ENCODE results near the gene RDH5. TPM values are rescaled to one million over a fixed set of nuclear protein-coding genes. Genes with fewer than 3 reads are reported as not detected.

The RDH5 gene
- total and polyA plus RNA-seq, 8 donors = 1.3 to 12.6 (median 3.4) TPM

DNA sequence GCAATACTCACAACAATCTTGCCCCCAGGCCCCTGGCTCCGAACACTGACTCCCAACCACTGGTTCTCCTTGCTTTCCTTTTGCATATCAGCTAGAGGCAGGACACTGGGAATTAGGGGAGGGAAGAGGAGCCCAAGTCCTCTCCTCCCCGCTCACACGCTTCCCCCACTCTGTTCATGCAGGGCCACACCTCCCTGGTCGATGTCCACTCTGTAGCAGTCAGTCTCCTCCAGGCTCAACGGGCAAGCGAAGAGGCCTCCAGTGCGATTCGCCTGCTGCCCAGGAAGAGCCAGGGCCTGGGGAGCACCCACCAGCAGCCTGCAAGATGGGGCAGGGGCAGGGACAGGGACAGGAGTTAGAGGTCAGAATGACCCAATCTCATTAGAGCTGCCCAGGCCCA lies 17.3 kb upstream of the RDH5 start:
- H3K4me1 ChIP-seq = peaks cover 0 to 4% (median 0%) of the 10 kb centered on the region in 3 donors
- no peak overlapping the region for H3K4me3 ChIP-seq
- no peaks in the 10 kb centered on the region for H3K36me3 ChIP-seq
- intact Hi-C loops (cut with DNase I) = no loop called here
- WGBS, 2 donors = 87 to 89% methylated on average over 8 of the region's 8 CpGs
- no peak overlapping the region for H3K27ac ChIP-seq
- FAIRE-seq (no peak), DNase-seq (no peak), ATAC-seq (no peak)
- no peaks in the 10 kb centered on the region for H3K27me3 ChIP-seq
- no peaks in the 10 kb centered on the region for H3K9me3 ChIP-seq
- TF ChIP-seq, protein P1, sequence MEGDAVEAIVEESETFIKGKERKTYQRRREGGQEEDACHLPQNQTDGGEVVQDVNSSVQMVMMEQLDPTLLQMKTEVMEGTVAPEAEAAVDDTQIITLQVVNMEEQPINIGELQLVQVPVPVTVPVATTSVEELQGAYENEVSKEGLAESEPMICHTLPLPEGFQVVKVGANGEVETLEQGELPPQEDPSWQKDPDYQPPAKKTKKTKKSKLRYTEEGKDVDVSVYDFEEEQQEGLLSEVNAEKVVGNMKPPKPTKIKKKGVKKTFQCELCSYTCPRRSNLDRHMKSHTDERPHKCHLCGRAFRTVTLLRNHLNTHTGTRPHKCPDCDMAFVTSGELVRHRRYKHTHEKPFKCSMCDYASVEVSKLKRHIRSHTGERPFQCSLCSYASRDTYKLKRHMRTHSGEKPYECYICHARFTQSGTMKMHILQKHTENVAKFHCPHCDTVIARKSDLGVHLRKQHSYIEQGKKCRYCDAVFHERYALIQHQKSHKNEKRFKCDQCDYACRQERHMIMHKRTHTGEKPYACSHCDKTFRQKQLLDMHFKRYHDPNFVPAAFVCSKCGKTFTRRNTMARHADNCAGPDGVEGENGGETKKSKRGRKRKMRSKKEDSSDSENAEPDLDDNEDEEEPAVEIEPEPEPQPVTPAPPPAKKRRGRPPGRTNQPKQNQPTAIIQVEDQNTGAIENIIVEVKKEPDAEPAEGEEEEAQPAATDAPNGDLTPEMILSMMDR (IDR thresholded peaks at IDR 0.05) = no peak

DNA sequence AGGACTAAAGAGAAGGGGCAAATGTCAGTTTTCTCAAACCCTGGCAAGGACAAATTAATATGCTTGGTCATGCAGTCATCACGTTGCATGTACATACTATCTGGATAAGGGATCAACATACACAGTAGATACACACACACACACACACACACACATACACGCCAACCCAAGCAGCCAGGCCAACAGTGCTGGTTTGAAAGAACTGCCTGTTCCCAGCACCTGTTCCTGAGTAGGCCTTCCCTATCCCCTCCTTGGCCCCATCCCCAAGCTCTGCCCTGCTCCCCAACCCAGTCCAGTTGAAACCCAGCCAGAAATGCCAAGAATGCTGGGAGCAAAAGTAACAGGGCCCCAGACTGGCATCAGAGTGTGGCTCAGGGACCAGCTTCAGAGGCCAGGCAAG lies 16.9 kb upstream of the RDH5 start:
- intact Hi-C loops (cut with DNase I) = no loop called here
- TF ChIP-seq, protein P1 (IDR thresholded peaks at IDR 0.05) = no peak
- Histone ChIP-seq H3K4me1 (peaks cover 0 to 4% (median 0%) of the 10 kb centered on the region in 3 donors), H3K27me3 (no peaks in the 10 kb centered on the region), H3K9me3 (no peaks in the 10 kb centered on the region), H3K27ac (no peak overlapping the region), H3K36me3 (no peaks in the 10 kb centered on the region), H3K4me3 (no peak overlapping the region)
- ATAC-seq = no peak
- DNase-seq = no peak
- 72 to 77% methylated on average over 2 of the region's 2 CpGs for WGBS, 2 donors
- no peak for FAIRE-seq

DNA sequence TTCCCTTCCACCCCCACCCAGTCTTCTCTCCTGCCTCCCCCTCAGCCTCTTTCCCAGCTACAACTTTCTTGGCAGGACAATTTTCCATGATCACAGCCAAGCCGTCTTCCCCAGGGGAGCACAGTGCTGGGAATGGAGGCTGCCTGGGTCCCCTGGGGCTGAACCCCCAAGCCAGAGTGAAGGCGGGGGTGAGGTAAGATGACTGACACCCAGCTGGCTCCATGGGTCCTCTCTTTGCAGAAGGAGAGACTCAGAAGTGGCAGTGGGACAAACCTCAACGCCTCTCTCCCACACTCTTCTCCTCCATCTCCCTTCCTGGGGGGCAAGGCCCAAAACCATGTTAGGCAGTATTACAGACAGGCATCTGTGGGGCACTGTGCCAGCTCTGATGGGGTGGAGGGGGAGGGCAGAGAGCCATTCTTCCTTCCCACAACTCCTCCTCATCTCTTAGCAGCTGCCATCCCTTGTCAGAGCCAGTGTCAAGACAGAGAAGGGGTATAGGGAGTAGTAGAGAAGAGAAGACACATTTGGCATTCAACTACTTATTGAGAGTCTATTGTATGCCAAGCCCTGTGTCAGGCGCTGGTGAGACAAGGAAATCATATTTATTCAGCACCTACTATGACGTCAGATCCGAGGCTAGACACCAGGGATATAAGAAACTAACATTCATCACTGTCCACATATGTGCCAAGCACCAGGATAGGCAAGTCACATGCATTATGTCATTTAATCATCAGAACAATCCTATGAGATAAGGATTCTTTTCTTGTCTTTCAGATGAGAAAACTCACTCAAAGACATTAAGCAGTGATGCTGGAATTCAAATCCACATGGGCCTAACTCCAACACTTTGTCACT lies 16.1 kb upstream of the RDH5 start:
- no peak for DNase-seq
- WGBS, 2 donors = 77 to 87% methylated on average over 6 of the region's 6 CpGs
- H3K4me1 ChIP-seq = peaks cover 0 to 4% (median 0%) of the 10 kb centered on the region in 3 donors

DNA sequence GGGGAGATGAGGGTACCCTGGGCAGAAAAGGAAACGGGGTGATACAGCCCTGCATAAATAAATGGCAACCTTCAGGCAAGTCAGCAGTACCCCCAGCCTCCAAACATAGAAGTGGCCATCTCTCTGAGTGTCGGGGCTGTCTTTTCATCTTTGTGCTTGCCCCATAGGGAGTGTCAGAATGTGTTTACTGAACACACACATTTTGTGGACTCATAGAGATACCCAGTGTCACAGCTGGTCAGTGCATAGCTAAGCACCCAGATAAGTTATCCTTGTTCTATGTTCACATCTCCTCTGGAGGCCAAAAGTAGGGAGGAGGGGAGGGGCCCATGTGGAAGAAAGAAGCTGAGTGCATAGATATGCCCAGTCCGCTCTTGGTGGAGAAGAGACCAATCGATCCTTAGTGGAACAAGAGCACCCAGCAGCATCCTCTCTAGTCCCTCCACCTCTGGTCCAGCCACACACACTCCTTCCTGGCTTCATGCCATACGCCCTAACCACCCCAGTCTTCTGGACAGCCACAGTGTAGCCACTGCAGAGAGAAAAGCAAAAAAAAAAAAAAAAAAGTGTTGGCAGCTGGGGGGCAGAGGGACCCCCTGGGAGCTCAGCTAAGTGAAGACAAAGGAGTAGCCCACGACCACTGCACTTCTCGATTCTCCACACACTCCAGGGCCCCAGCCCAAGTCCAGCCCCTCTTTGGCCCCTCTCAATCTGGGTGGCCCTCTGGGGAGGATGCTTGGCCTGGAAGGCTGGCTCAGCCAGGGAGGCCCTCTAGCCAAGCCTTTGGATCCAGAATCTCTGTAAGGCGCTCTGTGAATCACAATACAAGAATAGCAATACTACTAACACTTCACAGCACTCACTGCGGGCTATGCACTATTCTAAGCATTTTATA lies 15.1 kb upstream of the RDH5 start:
- Histone ChIP-seq H3K4me1 (peaks cover 0 to 4% (median 0%) of the 10 kb centered on the region in 3 donors), H3K36me3 (no peaks in the 10 kb centered on the region), H3K27ac (no peak overlapping the region), H3K4me3 (no peak overlapping the region), H3K9me3 (no peaks in the 10 kb centered on the region), H3K27me3 (no peaks in the 10 kb centered on the region)
- ATAC-seq (no peak), DNase-seq (no peak), FAIRE-seq (no peak)
- WGBS, 2 donors = 62 to 76% methylated on average over 9 of the region's 9 CpGs
- intact Hi-C loops (cut with DNase I) = no loop called here
- TF ChIP-seq, protein P1 (IDR thresholded peaks at IDR 0.05) = no peak

More for the DNA sequence above, 16.1 kb upstream of the RDH5 start:
- no peaks in the 10 kb centered on the region for H3K36me3 ChIP-seq
- no peaks in the 10 kb centered on the region for H3K27me3 ChIP-seq
- no peak overlapping the region for H3K27ac ChIP-seq
- TF ChIP-seq, protein P1 (IDR thresholded peaks at IDR 0.05) = no peak
- H3K4me3 ChIP-seq = no peak overlapping the region
- ATAC-seq = no peak
- no peaks in the 10 kb centered on the region for H3K9me3 ChIP-seq
- no peak for FAIRE-seq
- intact Hi-C loops (cut with DNase I) = no loop called here

Data from pancreas (tissue), 10 donors.